Endothelial cell of umbilical vein (primary cell): ENCODE measurements around the gene NAA60. TPM values are rescaled to one million over a fixed set of nuclear protein-coding genes. Genes with fewer than 3 reads are reported as not detected.

ENCODE experiments used
- BruUV-seq: library from RNA; stranded (reverse); fragments of 400-500 nt; replicated peaks from 2 replicates; lab custom pipeline; 2021; lab: Mats Ljungman, UMichigan
- CTCF ChIA-PET: fragments of 300-600, 350-600 bp; sonication (Branson Sonifier 250); formaldehyde crosslinking; loops from one replicate; lab custom pipeline; 2021; ENCODE audit warnings: antibody characterized with exemption, inconsistent platforms; lab: Charles Lee
- POLR2A ChIA-PET: fragments of 300-600, 350-600 bp; sonication (Branson Sonifier 250); formaldehyde crosslinking; loops from one replicate; lab custom pipeline; 2021; ENCODE audit warnings: antibody characterized with exemption, inconsistent platforms; lab: Charles Lee
- DNase-seq: peaks from one replicate; pipeline ENCODE4 v3.0.0-alpha.2; 2011; ENCODE audit warnings: low read depth, low spot score
- FAIRE-seq: peaks from 2 replicates; lab custom pipeline; 2011; peaks lifted over from hg19 to GRCh38; lab: Jason Lieb, UNC
- H2AFZ ChIP-seq: 2 replicates; pipeline ENCODE4 v1.6.0; 2012; ENCODE audit warnings: low read depth, low read length, control low read depth, inconsistent platforms
- H3K27ac ChIP-seq: 2 replicates; pipeline ENCODE4 v1.5.1; 2011; ENCODE audit warnings: low read depth, mild to moderate bottlenecking, control low read depth, low read length, moderate library complexity; ENCODE audit not compliant: insufficient read depth
- H3K27me3 ChIP-seq, 2 experiments: 2 replicates each; pipeline versions ENCODE4 v1.6.0 to v1.6.1; 2011; ENCODE audit warnings: low read length in 2 of 2, mixed read lengths in 1 of 2; ENCODE audit not compliant: control insufficient read depth in 2 of 2, insufficient read depth in 2 of 2
- H3K36me3 ChIP-seq, 2 experiments: 2 replicates in 1 of 2; 3 replicates in 1 of 2; pipeline ENCODE4 v1.5.1; 2011; ENCODE audit warnings: low read length in 2 of 2, mild to moderate bottlenecking in 1 of 2, moderate library complexity in 1 of 2; ENCODE audit not compliant: control insufficient read depth in 2 of 2, insufficient read depth in 2 of 2; ENCODE audit errors: extremely low read depth in 1 of 2
- H3K4me1 ChIP-seq: 3 replicates; pipeline ENCODE4 v1.5.1; 2011; ENCODE audit warnings: mild to moderate bottlenecking, low read length; ENCODE audit not compliant: control insufficient read depth, insufficient read depth; ENCODE audit errors: extremely low read depth
- H3K4me2 ChIP-seq: 2 replicates; pipeline ENCODE4 v1.6.1; 2011; ENCODE audit warnings: low read length, control low read depth, mixed read lengths; ENCODE audit not compliant: insufficient read depth
- H3K4me3 ChIP-seq, 3 experiments: fragments of 200-600 bp in 1 of 3; sonication (generic), shearing (Covaris generic) in 1 of 3; replicated peaks in 1 of 3; 2 replicates each; pipeline ENCODE4 v1.5.1; 2011 to 2016; ENCODE audit warnings: control low read depth in 3 of 3, low read length in 3 of 3, mild to moderate bottlenecking in 2 of 3, inconsistent platforms in 1 of 3, low read depth in 1 of 3, moderate library complexity in 1 of 3; ENCODE audit not compliant: insufficient read depth in 1 of 3
- H3K79me2 ChIP-seq: 2 replicates; pipeline ENCODE4 v1.6.0; 2012; ENCODE audit warnings: low read length, inconsistent platforms; ENCODE audit not compliant: control insufficient read depth, insufficient read depth
- H3K9ac ChIP-seq: replicated peaks from 2 replicates; pipeline ENCODE3; 2011; ENCODE audit warnings: low read length, control low read depth; ENCODE audit not compliant: insufficient read depth; ENCODE audit errors: extremely low read depth
- H3K9me1 ChIP-seq: replicated peaks from 3 replicates; pipeline ENCODE4 v1.6.0; 2011; ENCODE audit warnings: mild to moderate bottlenecking, low read length; ENCODE audit not compliant: control insufficient read depth, insufficient read depth; ENCODE audit errors: extremely low read depth
- H3K9me3 ChIP-seq: replicated peaks from 2 replicates; pipeline ENCODE4 v1.5.1; 2012; ENCODE audit warnings: low read length, inconsistent platforms; ENCODE audit not compliant: control insufficient read depth, insufficient read depth
- H4K20me1 ChIP-seq: replicated peaks from 2 replicates; pipeline ENCODE3; 2011; ENCODE audit warnings: mild to moderate bottlenecking, low read length; ENCODE audit not compliant: control insufficient read depth, insufficient read depth; ENCODE audit errors: extremely low read depth
- EZH2 ChIP-seq: IDR thresholded peaks from 2 replicates; pipeline ENCODE4 v1.6.1; 2012; ENCODE audit warnings: borderline replicate concordance, low read depth, mild to moderate bottlenecking, moderate library complexity, low read length, inconsistent platforms; ENCODE audit not compliant: severe bottlenecking
- FOS ChIP-seq: IDR thresholded peaks from 2 replicates; pipeline ENCODE4 v1.6.1; 2011; ENCODE audit warnings: mild to moderate bottlenecking, low read length, moderate library complexity, borderline replicate concordance; ENCODE audit not compliant: insufficient read depth
- GATA2 ChIP-seq: IDR thresholded peaks from 2 replicates; pipeline ENCODE4 v1.7.0; 2011; ENCODE audit warnings: low read depth, mild to moderate bottlenecking, moderate library complexity, mixed read lengths, low read length; ENCODE audit not compliant: insufficient read length, insufficient read depth
- JUN ChIP-seq: IDR thresholded peaks from 2 replicates; pipeline ENCODE4 v1.6.1; 2011; ENCODE audit warnings: borderline replicate concordance, low read depth; ENCODE audit not compliant: insufficient read length, insufficient read depth
- MYC ChIP-seq: IDR thresholded peaks from one replicate; pipeline ENCODE4 v1.6.1; 2011; ENCODE audit warnings: mild to moderate bottlenecking, low read depth, low read length
- POLR2A ChIP-seq: IDR thresholded peaks from 2 replicates; pipeline ENCODE4 v1.6.1; 2012; ENCODE audit warnings: low read depth, mild to moderate bottlenecking, control low read depth, low read length
- POLR2AphosphoS5 ChIP-seq: IDR thresholded peaks from 2 replicates; pipeline ENCODE4 v1.6.1; 2012; ENCODE audit warnings: low read depth, mild to moderate bottlenecking, control low read depth, low read length, moderate library complexity; ENCODE audit not compliant: insufficient read depth
- dilution Hi-C: fragments of 300-500 bp; cut with MboI; formaldehyde crosslinking; loops from one replicate; pipeline ENCODE4 v1.15.0; 2019; ENCODE audit warnings: low sequenced_read_pairs; ENCODE audit not compliant: extremely low pct_ligation_motif_present
- intact Hi-C: fragments of 100-400 bp; cut with micrococcal nuclease; formaldehyde crosslinking; loops from one replicate; pipeline ENCODE4 v1.10.0; 2022
- polyA plus RNA-seq, 4 experiments: library from polyadenylated mRNA; depleted of rRNA in 3 of 4; stranded (reverse) in 3 of 4; unstranded in 1 of 4; fragments of >200 nt; gene quantifications; 2 replicates each; pipeline versions ENCODE4 v1.2.1 to v1.2.3, GENCODE V29; 2011 to 2012; ENCODE audit warnings: missing spikeins in 1 of 4
- total RNA-seq: library from RNA; stranded (reverse); gene quantifications from 2 replicates; pipeline ENCODE4 v1.2.3, GENCODE V29; 2021
- TF ChIP-seq, protein P1 (sequence below), 2 donors: IDR thresholded peaks; 1 replicate in 1 of 2; 2 replicates in 1 of 2; pipeline ENCODE4 v1.5.1; 2011; ENCODE audit warnings: low read length in 2 of 2, mild to moderate bottlenecking in 2 of 2, moderate library complexity in 2 of 2, control low read depth in 1 of 2, inconsistent platforms in 1 of 2, low read depth in 1 of 2; ENCODE audit not compliant: insufficient read depth in 1 of 2; ENCODE audit errors: extremely low read depth in 1 of 2
- TF ChIP-seq, protein P2 (sequence below): IDR thresholded peaks from 2 replicates; pipeline ENCODE4 v1.6.1; 2011; ENCODE audit not compliant: insufficient read depth, insufficient read length

The NAA60 gene
- total and polyA plus RNA-seq, 2 donors (not counting 3 experiments of a cell fraction or from before 2014, with no cell fraction given): 22.1 to 42.9 TPM

DNA sequence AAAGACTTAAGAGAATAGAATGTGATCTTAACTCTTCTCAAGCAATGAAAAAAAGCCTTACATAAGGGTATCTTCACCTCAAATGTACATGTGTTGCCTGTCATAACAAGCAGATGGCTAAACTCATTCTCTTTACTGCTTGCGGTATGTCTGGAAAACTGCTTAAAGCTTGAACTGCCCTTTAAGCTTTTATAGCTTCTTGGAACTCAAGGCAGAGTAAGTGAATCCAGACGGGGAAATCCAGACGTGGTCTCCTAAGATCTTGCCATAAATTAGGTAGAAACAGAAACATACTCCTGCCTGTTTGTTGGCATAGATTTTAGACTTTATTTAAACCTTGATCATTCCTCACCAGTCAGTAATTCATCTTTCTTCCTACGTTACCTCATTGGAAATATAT lies 76.9 kb downstream of the NAA60 start:
- FAIRE-seq: peak; percentile 35
- no peak overlapping the region for H3K4me3 ChIP-seq
- no peaks in the 10 kb centered on the region for H3K4me1 ChIP-seq
- H3K27me3 ChIP-seq: no peaks in the 10 kb centered on the region
- no peaks in the 10 kb centered on the region for H3K9me3 ChIP-seq
- POLR2A ChIA-PET: no interaction called here
- peaks cover 2 to 11% of the 10 kb centered on the region in 2 experiments for H3K36me3 ChIP-seq
- H3K79me2 ChIP-seq: no peaks in the 10 kb centered on the region
- CTCF ChIA-PET: no interaction called here
- no TSS peak for BruUV-seq
- H3K27ac ChIP-seq: no peak overlapping the region
- no peak for TF ChIP-seq FOS
- no peak for TF ChIP-seq GATA2
- intact Hi-C loops: no loop called here
- H3K9ac ChIP-seq: no peak overlapping the region
- DNase-seq: no peak
- no peaks in the 10 kb centered on the region for H4K20me1 ChIP-seq
- no peak overlapping the region for H2AFZ ChIP-seq
- no peak overlapping the region for H3K4me2 ChIP-seq
- dilution Hi-C loops: no loop called here
- no peaks in the 10 kb centered on the region for H3K9me1 ChIP-seq

- Histone ChIP-seq H3K9ac (no peak overlapping the region), H3K27ac (no peak overlapping the region), H3K4me2 (no peak overlapping the region), H4K20me1 (no peaks in the 10 kb centered on the region), H3K4me3 (no peak overlapping the region), H3K79me2 (no peaks in the 10 kb centered on the region), H3K9me3 (no peaks in the 10 kb centered on the region), H3K9me1 (no peaks in the 10 kb centered on the region), H2AFZ (no peak overlapping the region), H3K36me3 (peaks cover 2 to 11% of the 10 kb centered on the region in 2 experiments), H3K4me1 (no peaks in the 10 kb centered on the region), H3K27me3 (no peaks in the 10 kb centered on the region)
- ChIA-PET CTCF (no interaction called here), POLR2A (no interaction called here)
- no peak for TF ChIP-seq GATA2
- TF ChIP-seq, protein P1, sequence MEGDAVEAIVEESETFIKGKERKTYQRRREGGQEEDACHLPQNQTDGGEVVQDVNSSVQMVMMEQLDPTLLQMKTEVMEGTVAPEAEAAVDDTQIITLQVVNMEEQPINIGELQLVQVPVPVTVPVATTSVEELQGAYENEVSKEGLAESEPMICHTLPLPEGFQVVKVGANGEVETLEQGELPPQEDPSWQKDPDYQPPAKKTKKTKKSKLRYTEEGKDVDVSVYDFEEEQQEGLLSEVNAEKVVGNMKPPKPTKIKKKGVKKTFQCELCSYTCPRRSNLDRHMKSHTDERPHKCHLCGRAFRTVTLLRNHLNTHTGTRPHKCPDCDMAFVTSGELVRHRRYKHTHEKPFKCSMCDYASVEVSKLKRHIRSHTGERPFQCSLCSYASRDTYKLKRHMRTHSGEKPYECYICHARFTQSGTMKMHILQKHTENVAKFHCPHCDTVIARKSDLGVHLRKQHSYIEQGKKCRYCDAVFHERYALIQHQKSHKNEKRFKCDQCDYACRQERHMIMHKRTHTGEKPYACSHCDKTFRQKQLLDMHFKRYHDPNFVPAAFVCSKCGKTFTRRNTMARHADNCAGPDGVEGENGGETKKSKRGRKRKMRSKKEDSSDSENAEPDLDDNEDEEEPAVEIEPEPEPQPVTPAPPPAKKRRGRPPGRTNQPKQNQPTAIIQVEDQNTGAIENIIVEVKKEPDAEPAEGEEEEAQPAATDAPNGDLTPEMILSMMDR (IDR thresholded peaks at IDR 0.05; ENCODE audit: extremely low read depth in 1 of 2, insufficient read depth in 1 of 2, low read depth in 1 of 2, low read length in 2 of 2): no peak
- no peak for TF ChIP-seq MYC
- TF ChIP-seq POLR2AphosphoS5: no peak
- no peak for TF ChIP-seq EZH2
- no peak for TF ChIP-seq POLR2A
- no peak for TF ChIP-seq JUN
- TF ChIP-seq, protein P2, sequence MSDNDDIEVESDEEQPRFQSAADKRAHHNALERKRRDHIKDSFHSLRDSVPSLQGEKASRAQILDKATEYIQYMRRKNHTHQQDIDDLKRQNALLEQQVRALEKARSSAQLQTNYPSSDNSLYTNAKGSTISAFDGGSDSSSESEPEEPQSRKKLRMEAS: no peak
- TF ChIP-seq FOS: no peak
- no TSS peak for BruUV-seq
- dilution Hi-C loops (no loop called here), intact Hi-C loops (no loop called here)
- DNase-seq: no peak
- no peak for FAIRE-seq
Measured at GRCh38 chr16:3520841-3521240, 77.4 kb downstream of the NAA60 start.
